GM18505 (cell line): ENCODE data around the gene PLA2G7.
"Not testable (repeated sequence)": the region's sequence is repeated elsewhere in the genome, so short reads cannot be mapped to it uniquely, and the experiment has no call there.

Experiments
- ATAC-seq: cut with Tn5 transposase; IDR thresholded peaks from one replicate; pipeline ENCODE4 v1.9.1; 2021; ENCODE audit not compliant: unreplicated experiment
- POLR2A ChIP-seq: IDR thresholded peaks from 4 replicates; pipeline ENCODE4 v1.6.1; 2011; ENCODE audit warnings: borderline replicate concordance; ENCODE audit not compliant: insufficient read depth, insufficient read length; ENCODE audit errors: extremely low read depth

Gene PLA2G7

GRCh38 chr6:46758960-46759753 is 24.0 kb upstream of the PLA2G7 start:
- no peak for TF ChIP-seq POLR2A
- ATAC-seq: no peak

GRCh38 chr6:46757214-46757596 is 22.0 kb upstream of the PLA2G7 start:
- TF ChIP-seq POLR2A: no peak
- no peak for ATAC-seq

GRCh38 chr6:46756469-46757213 is 21.5 kb upstream of the PLA2G7 start:
- no peak for TF ChIP-seq POLR2A
- no peak for ATAC-seq

DNA sequence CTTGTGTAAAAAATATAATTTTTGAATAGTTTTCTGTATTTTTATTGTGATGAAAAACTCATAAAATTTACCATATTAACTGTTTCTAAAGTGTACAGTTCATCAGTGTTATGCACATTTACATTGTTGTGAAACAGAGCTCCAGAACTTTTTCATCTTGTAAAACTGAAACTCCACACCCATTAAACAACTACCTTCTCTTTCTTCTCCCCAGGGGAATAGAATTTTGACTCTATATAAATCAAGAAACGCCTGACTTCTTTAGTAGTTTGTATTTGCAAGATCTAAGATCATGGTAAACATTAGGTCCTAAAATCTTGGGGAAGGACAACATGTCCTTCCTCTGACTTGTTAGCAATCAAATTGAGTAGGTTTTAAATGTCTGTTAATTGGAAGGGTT is 20.7 kb upstream of the PLA2G7 start:
- ATAC-seq: no peak

GRCh38 chr6:46751658-46752057 is 16.5 kb upstream of the PLA2G7 start:
- ATAC-seq: no peak
- no peak for TF ChIP-seq POLR2A

More for the DNA sequence above, 20.7 kb upstream of the PLA2G7 start:
- no peak for TF ChIP-seq POLR2A

DNA sequence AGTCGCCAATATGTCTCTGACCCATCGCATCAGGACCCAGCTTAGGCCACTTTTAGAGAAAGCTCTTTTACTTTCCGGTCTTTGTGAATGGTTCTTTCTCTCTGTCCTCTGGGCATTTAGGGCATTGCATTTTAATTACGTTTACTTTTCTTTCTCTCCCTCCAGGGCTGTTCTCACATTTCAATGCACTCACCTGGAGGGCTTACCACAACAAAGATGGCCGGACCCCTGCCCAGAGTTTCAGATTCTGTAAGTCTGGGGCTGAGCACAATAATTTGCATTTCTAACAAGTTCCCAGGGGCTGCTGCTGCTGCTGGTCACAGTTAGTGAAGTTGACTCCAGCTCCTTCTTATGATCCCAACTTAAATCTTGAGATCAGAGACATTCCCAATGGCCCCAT is 14.6 kb upstream of the PLA2G7 start:
- TF ChIP-seq POLR2A: no peak
- no peak for ATAC-seq

DNA sequence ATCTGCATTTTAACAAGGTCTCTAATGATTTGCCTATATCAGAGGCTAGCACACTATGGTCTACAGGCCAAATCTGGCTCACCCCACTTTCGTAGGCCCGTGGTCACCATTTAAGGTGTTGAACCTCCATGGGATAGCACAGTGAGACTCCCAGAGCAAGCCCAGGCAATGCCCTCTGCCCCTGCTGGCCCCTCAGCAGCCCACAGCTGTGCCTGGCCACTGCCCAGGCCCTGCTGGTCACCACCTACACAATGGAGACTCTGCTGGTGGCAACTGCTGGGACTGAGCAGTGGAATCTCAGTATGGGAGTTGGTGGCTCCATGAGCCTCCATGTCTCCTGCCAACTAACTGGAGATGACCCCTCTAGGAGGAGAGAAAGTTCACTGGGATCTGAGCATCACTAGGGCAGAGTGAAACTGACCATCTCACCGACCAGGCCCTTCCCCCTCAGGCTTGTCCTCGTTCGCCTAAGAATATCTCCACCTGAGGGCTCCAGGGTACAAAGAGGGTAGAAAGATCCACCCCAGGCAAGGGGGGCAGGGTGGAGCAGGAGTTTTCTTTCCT is 13.8 kb upstream of the PLA2G7 start:
- TF ChIP-seq POLR2A: no peak
- no peak for ATAC-seq

GRCh38 chr6:46746696-46747095 is 11.5 kb upstream of the PLA2G7 start, which contains the start of gene ANKRD66:
Gene ANKRD66 (plus strand): TSS chr6:46746933. CDS start chr6:46751949, 5,016 bp downstream.
- ATAC-seq: no peak
- TF ChIP-seq POLR2A: no peak

DNA sequence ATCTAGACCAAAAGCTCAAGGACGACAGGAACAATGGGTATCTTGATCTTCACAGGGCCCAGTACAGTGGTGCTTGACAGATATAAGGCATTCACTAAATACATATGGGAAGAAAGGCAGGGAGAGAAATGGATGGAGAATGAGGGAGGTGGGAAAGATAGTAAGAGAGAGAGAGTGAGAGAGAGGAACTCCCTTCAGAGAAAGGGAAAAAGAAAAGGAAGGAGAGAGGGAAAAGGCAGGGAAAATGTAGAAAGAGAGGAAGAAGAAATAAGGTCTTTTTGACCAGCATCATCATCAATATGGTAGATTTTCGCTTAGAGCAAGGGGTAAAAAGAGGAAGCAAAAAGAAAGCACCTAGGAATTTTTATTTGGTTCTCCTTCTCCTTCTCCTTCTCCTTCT is 10.8 kb upstream of the PLA2G7 start:
- ATAC-seq: no peak
- no peak for TF ChIP-seq POLR2A

DNA sequence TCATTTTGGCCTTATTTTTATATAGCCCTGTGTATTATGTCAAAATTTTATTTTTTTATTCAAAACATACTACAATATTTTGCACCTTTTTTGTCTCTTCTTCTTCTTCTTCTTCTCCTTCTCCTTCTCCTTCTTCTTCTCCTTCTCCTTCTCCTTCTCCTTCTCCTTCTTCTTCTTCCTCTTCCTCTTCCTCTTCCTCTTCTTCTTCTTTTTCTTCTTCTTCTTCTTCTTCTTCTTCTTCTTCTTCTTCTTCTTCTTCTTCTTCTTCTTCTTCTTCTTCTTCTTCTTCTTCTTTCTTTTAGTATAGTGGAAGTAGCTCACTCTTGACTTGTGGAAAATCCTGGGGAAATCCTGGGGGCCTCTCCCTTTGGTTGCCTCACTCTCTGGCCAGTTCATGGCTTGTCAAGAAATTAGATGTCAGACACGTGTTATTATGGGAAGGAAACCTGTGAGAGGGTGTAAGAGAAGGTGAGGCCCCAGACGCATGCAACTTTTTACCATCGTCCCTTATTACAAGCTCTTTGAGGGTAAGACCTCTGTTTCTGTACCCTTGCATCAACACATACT is 9.1 kb upstream of the PLA2G7 start:
- not testable (repeated sequence) for ATAC-seq

DNA sequence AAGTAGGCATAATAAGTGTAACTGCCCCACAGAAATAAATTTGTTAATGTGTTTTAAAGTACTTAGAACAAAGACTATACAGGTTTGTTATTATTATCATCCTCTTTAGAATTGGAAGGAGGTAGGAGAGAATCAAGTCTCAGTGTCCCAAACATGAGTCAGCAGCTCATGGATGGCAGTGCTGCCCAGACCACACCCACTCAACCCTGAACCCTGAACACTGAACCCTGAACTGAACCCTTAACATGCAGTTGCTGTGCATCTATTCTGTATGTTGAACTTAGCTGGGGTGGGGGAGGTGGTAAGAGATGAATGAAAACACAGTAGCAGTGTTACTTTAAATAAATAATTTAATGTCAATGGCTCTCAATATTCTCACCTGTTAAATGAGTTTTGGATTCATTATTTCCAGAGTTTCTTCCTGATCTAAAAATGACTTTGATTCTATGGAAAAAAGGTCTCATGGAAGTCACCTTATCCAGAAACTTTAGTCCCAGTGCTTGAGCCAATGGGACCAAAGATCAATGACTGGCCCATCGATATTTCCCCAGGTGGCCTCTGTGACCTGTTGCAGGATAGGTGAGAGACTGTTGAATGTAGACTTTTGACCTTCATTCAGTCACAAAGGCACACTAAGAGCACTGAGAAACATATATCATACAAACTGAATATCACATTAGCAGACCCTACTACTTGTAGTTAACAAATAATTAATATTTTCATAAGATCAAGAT is 8.4 kb upstream of the PLA2G7 start:
- no peak for TF ChIP-seq POLR2A
- ATAC-seq: no peak

DNA sequence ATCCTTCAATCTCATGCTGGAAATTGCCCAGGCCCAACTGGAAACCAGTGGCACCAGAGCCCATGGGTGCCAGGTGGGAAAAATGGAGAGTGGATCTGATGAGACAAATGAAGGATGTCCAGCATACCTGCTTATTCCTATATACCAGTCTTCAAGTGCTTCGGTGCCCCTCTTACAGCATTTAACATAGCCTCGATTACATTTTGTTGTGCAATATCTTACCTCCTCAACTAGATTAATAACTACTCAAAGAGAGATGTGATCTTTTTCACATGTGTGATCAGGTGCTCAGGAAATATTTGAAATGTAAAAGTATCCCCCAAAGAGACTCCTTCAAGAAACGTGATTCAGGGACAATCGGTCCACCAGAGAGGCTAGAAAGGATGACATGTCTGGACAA is 6.7 kb upstream of the PLA2G7 start:
- no peak for TF ChIP-seq POLR2A
- ATAC-seq: no peak

DNA sequence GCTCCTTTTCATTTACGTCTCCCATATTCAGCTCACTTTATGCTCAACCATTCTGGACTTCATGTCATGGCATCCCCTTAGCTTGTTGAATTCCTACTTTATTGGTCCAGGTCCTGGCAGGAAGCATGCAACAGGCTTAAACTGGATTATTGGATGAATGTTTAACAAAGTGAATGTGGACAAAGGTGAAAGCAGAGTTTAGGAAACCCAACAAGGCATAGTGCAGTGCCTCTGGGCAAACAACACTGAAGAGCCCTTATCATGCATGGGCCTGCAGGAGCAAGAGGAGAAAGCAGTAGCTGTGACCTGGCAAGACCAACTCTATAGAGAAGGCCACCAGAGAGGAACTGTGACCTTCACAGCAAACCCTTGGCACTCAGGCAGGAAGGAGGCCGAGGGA is 6.3 kb upstream of the PLA2G7 start:
- TF ChIP-seq POLR2A: no peak
- ATAC-seq: no peak

- TF ChIP-seq POLR2A: no peak
- ATAC-seq: no peak
Observed at GRCh38 chr6:46736906-46737305, 1.7 kb upstream of the PLA2G7 start.

GRCh38 chr6:46735720-46736031 is 501 bp upstream of the PLA2G7 start:
- TF ChIP-seq POLR2A: no peak
- no peak for ATAC-seq
